HG03521 (cell line): ENCODE results near the gene KCTD12.

ENCODE experiments used
- ATAC-seq: cut with Tn5 transposase; IDR thresholded peaks from one replicate; pipeline ENCODE4 v1.9.1; 2021; ENCODE audit warnings: mild to moderate bottlenecking, moderate library complexity; ENCODE audit not compliant: unreplicated experiment

The KCTD12 gene

GRCh38 chr13:76860706-76861105 is 25.5 kb downstream of the KCTD12 start:
- ATAC-seq, result no peak

DNA sequence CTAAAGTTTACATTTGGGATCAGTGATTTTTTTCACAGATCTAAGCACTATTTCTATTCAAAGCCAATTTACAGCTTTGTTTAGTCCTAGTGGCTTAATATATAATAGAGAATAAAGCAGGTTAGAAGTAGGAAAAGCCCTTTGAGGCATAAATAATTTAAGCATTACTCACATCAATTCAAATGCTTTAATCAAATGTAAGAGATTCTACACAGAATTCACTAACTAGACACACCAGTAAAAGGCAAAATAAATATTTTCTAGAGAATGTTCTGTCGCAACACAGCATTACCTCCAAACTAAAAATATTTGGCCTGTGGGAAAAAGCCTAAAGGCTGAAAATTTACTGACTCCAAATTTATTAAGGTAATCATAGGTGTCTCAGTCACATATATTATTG is 31.3 kb downstream of the KCTD12 start:
- no peak for ATAC-seq

DNA sequence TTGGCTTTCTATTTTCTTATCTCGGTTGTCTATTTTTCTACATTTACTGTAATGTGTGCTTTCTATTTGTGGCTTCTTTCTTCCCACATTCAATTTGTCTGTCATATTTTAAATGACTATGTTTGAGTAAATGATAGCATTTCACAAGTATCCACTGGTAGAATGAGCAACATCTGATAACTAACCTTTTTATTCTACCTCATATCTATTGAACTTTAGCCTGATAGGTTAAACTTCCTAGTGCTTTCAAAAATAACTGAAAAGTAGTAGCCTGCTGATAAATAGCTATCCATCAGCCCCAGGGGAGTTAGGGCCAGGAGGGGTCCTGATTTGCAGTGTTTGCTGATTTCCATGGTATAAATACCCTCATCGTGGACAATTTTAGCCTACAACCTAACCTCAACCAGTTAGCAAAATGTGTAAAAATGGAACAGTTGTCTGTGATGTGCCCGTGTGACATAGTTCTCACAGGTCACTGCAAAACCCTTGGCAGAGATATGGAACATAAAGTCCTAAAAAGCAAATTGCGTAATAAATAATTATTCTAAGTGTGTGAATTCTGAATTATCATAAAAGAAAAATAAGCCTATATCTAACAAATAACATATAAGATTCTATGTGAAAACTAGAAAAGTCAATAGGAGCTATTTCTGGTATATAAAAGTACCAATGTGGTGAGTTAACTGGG is 32.1 kb downstream of the KCTD12 start:
- ATAC-seq, result no peak

- ATAC-seq, result no peak
Observed at GRCh38 chr13:76853481-76853880, 32.7 kb downstream of the KCTD12 start.

- no peak for ATAC-seq
Observed at GRCh38 chr13:76852986-76853385, 33.2 kb downstream of the KCTD12 start.

- no peak for ATAC-seq
Observed at GRCh38 chr13:76851961-76852360, 34.2 kb downstream of the KCTD12 start.

- ATAC-seq, result no peak
Observed at GRCh38 chr13:76849493-76849892, 36.7 kb downstream of the KCTD12 start.

DNA sequence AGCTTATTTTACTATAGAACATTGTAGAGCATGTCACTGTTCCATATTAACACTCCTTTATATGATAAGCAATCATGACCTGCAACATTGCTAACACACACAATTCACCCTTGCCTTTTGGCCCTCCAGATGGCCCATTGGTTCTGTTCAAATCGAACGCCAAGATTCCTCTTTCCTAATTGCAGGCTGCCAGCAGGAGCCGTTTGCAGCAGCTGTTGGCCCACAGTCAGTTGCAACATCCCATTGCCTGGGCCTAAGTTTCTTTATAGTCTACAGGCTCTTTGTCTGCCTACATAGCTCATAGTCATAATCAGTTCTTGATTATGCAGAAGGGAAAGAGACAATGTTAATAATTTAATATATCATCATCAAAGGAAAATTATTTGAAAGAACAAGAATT is 37.6 kb downstream of the KCTD12 start:
- no peak for ATAC-seq

DNA sequence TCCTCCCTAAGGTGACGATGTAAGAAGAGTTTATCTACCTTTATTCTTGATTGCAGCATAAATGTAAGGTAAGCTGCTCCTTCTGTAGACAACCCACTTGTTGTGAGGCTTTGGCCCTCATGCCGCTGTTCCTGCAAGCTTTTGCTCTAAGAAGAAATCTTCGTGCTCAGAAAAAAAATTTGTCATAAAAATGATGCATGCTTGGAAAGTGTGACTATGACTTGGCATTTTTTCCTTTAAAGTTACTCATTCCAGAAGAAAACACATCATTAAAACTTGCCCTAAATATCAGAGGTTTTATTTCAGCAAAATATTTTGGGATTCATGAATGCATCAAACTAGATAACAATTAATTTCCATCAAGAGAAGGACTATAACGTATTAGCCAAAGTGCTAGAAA is 39.8 kb downstream of the KCTD12 start:
- ATAC-seq, result no peak

DNA sequence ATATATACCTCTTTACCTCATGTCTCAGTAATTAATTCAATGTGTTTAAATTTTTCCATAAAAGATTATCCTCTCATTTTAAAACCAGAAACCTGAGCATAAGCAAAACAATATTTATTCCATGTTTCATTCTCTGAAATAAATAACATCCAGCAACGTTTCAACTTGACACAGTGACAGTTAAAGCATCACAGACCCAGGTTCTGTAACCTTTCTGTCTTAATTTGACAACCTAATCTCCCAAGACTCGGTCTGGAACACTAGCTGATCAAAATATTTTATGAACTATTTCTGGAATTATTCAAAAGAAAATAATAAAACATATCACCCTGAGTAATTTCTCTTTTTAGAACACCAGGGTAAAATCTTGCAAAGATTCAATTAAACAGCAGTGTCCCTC is 40.3 kb downstream of the KCTD12 start:
- ATAC-seq, result no peak

DNA sequence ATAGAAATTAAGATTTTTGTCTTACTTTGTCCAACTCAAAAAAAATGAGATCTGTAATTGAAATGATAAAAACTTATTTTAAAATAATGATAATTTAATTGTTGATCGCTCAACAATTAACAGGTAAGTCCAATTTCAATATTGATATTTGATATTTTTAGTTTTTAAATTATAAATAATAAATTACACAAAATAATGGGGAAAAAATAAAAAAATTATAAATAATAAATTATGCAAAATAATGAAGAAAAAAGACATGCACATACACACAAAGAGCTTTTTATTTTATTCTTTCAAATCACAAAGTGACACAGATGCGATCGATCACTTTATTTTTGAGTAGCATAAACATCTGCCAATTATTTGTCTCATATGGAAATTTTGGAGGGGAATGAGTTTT is 40.8 kb downstream of the KCTD12 start:
- ATAC-seq, result no peak

GRCh38 chr13:76837801-76838200 is 48.4 kb downstream of the KCTD12 start:
- no peak for ATAC-seq

- ATAC-seq, result no peak
Observed at GRCh38 chr13:76836311-76836710, 49.9 kb downstream of the KCTD12 start.

DNA sequence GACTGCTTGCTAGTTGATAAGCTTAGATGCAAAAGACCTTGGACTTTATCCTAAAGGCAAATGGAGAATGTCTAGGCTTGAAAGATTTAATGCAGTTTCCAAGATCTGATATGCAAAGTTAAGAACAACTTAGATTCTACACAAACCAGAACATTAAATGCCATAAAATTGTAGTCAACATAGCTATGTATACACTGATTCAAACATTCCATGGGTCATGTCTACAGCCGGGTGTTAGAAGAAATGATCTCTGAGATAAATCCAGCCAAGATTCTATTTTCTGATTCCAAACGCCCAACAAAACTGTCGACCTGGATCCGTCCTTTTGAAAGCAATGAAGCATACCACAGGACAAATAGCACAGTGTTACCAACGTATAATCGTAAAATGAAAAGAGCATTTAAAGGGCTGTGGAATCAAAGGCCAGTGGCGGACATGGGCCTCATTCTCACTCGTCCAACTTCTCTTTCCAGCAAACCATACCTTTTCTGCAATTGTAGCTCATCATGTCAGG is 52.7 kb downstream of the KCTD12 start:
- ATAC-seq, result no peak

- no peak for ATAC-seq
Observed at GRCh38 chr13:76832258-76832988, 53.8 kb downstream of the KCTD12 start.

GRCh38 chr13:76830805-76831204 is 55.4 kb downstream of the KCTD12 start:
- ATAC-seq, result no peak
